Mesothelial cell of epicardium (in vitro differentiated cells): ENCODE measurements around the gene GTF2H4. TPM values are rescaled to one million over a fixed set of nuclear protein-coding genes. Genes with fewer than 3 reads are reported as not detected.
A peak's percentile ranks its signal among the peaks of the same experiment; 100 is the strongest.
"Not testable (repeated sequence)": the region's sequence is repeated elsewhere in the genome, so short reads cannot be mapped to it uniquely, and the experiment has no call there.

Source experiments
- DNase-seq, 2 experiments: peaks; one replicate each; pipeline ENCODE4 v3.0.0; 2021; ENCODE audit warnings: low spot score in 2 of 2; ENCODE audit not compliant: unreplicated experiment in 2 of 2
- H3K27ac Mint-ChIP-seq: 2 replicates; pipeline ENCODE4 v1.8.0; 2021; ENCODE audit warnings: mixed read lengths
- H3K27me3 Mint-ChIP-seq: 2 replicates; pipeline ENCODE4 v1.8.0; 2021; ENCODE audit warnings: low read depth, mixed read lengths
- H3K36me3 Mint-ChIP-seq: 2 replicates; pipeline ENCODE4 v1.8.0; 2021; ENCODE audit warnings: mixed read lengths
- H3K4me1 Mint-ChIP-seq: 2 replicates; pipeline ENCODE4 v1.8.0; 2021; ENCODE audit warnings: mixed read lengths
- H3K4me3 Mint-ChIP-seq: 2 replicates; pipeline ENCODE4 v1.8.0; 2021; ENCODE audit warnings: mild to moderate bottlenecking, moderate library complexity, mixed read lengths
- H3K9me3 Mint-ChIP-seq: 2 replicates; pipeline ENCODE4 v1.8.0; 2021; ENCODE audit warnings: mixed read lengths
- total RNA-seq: library from RNA; stranded (reverse); gene quantifications from 3 replicates; pipeline ENCODE4 v1.2.1, GENCODE V29; 2021
- TF ChIP-seq, protein P1 (sequence below): fragments of 200-600 bp; sonication (generic); IDR thresholded peaks from one replicate; pipeline ENCODE4 v1.5.0; 2021; ENCODE audit warnings: antibody characterized with exemption; ENCODE audit not compliant: unreplicated experiment

Gene GTF2H4
- total RNA-seq, 1 donor from 2014 or later = 62.1 TPM

DNA sequence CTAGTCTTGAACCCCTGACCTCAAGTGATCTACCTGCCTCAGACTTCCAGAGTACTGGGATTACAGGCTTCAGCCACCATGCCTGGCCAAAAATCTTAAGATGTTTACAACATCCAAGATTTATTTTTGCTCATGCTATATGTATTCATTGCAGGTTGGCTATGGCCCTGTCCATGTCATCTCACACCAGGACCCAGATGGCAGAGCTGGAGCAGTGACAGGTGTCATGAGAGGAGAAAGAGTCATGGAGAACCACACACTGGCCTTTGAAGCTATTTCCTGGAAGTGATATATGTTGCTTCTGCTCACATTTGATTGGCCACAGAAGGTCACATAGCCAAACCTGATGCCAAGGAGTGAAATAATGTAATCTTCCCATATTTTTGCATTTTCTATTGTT lies 37.5 kb upstream of the GTF2H4 start:
- no peak for DNase-seq
- H3K9me3 Mint-ChIP-seq = peaks cover 47% of the 10 kb centered on the region
- peaks cover 23% of the 10 kb centered on the region for H3K36me3 Mint-ChIP-seq
- TF ChIP-seq, protein P1, sequence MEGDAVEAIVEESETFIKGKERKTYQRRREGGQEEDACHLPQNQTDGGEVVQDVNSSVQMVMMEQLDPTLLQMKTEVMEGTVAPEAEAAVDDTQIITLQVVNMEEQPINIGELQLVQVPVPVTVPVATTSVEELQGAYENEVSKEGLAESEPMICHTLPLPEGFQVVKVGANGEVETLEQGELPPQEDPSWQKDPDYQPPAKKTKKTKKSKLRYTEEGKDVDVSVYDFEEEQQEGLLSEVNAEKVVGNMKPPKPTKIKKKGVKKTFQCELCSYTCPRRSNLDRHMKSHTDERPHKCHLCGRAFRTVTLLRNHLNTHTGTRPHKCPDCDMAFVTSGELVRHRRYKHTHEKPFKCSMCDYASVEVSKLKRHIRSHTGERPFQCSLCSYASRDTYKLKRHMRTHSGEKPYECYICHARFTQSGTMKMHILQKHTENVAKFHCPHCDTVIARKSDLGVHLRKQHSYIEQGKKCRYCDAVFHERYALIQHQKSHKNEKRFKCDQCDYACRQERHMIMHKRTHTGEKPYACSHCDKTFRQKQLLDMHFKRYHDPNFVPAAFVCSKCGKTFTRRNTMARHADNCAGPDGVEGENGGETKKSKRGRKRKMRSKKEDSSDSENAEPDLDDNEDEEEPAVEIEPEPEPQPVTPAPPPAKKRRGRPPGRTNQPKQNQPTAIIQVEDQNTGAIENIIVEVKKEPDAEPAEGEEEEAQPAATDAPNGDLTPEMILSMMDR = no peak
- H3K27ac Mint-ChIP-seq = no peak overlapping the region
- H3K4me1 Mint-ChIP-seq = no peaks in the 10 kb centered on the region
- no peak overlapping the region for H3K4me3 Mint-ChIP-seq
- H3K27me3 Mint-ChIP-seq = no peaks in the 10 kb centered on the region

DNA sequence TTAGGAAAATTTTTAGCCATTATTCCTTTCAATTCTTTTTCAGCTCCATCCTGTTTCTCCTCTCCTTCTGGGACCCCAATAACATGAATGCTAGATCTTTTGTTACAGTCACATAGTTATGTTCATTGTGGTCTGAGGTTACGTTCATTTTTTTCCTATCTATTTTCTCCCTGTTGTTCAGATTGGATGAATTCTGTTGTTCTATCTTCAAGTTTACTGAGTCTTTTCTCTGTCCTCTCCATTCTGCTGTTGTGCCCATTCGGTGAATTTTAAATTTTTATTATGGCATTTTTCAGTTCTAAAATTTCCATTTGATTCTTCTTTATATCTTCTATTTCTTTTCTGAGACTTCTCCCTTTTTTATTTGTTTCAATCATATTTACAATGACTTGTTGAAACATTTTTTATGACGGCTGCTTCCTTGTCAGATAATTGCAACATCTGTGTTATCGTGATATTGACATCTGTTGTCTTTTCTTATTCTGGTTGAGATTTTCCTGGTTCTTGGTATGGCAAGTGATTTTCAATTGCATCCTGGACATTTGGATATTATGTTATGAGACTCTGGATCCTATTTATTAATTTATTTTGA lies 36.3 kb upstream of the GTF2H4 start:
- H3K27ac Mint-ChIP-seq = no peak overlapping the region
- no peaks in the 10 kb centered on the region for H3K27me3 Mint-ChIP-seq
- peaks cover 23% of the 10 kb centered on the region for H3K36me3 Mint-ChIP-seq
- DNase-seq = no peak
- H3K4me1 Mint-ChIP-seq = peaks cover 7% of the 10 kb centered on the region
- peaks cover 47% of the 10 kb centered on the region for H3K9me3 Mint-ChIP-seq
- TF ChIP-seq, protein P1 = no peak
- H3K4me3 Mint-ChIP-seq = no peak overlapping the region

DNA sequence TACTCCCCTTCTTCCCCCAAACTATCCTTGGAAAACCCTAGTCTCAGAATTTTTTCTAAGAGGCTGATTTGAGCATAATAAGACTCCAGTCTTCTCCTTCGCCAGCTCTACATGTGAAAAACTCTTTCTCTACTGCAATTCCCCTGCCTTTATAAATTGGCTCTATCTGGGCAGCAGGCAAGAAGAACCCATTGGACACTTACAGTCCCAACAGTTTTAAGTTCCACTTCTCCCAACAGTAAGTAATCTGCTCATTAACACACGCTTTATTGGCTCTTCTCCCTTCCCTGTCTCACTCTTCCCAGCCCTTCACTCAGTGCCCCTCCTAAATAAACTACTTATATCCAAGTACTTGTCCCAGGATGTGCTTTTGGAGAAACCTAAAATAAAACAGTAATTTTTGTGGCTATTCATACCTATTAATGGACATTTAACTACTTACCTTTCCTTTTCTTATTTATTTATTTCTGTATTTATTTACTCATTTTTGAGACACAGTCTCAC lies 34.8 kb upstream of the GTF2H4 start:
- no peak overlapping the region for H3K4me3 Mint-ChIP-seq
- peaks cover 43% of the 10 kb centered on the region for H3K9me3 Mint-ChIP-seq
- no peaks in the 10 kb centered on the region for H3K27me3 Mint-ChIP-seq
- DNase-seq = no peak
- peaks cover 17% of the 10 kb centered on the region for H3K4me1 Mint-ChIP-seq
- TF ChIP-seq, protein P1 = no peak
- no peak overlapping the region for H3K27ac Mint-ChIP-seq
- peaks cover 23% of the 10 kb centered on the region for H3K36me3 Mint-ChIP-seq

DNA sequence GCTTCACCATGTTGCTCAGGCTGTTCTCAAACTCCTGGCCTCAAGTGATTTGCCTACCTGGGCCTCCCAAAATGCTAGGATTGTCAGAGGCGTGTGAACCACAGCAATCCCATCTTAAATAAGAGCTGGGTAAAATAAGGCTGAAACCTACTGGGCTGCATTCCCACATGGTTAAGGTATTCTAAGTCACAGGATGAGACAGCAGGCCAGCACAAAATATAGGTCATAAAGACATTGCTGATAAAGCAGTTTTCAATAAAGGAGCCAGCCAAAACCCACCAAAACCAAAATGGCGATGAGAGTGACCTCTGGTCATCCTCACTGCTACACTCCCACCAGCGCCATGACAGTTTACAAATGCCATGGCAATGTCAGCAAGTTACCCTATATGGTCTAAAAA lies 34.2 kb upstream of the GTF2H4 start:
- not testable (repeated sequence) for DNase-seq, H3K27me3 Mint-ChIP-seq, H3K27ac Mint-ChIP-seq, H3K4me3 Mint-ChIP-seq
- Mint-ChIP-seq H3K36me3 (peaks cover 19% of the 10 kb centered on the region), H3K9me3 (peaks cover 38% of the 10 kb centered on the region), H3K4me1 (peaks cover 23% of the 10 kb centered on the region)

DNA sequence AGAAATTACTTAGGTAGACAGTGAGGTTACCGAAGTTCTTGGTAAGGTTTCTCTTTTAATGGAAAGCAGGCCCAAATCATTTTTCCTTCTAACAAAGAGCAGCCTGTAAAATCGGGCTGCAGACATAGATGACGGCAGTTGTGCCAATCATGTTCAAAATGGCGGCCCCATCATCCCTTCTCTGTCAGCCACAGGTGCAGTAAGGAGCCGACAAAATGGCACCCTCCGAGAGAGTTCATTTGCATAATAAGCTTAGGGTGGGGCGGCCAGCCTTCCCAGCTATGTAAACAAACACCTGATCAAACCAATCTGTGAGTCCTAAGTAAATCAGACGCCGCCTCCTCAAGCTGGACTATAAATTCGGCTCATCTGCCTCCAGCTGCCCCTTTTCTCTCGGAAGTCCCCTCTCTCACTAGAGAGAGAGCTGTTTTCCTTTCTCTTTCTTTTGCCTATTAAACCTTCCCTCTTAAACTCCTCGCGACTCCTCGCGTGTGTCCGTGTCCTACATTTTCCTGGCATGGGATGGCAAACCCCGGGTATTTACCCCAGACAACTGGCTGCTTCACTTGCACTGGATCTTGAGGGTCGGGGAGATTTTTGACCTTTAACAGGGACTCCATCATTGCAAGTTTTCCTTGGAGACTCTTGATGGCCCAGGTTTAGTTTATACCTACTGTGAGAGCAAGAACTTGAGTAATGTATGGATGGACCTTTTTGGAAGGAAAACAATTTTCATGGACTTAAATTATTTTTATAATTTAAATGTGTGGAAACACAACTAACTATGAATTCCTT lies 32.6 kb upstream of the GTF2H4 start:
- peak overlapping the region; percentile 53 for H3K27ac Mint-ChIP-seq
- no peaks in the 10 kb centered on the region for H3K27me3 Mint-ChIP-seq
- no peak for DNase-seq
- no peak overlapping the region for H3K4me3 Mint-ChIP-seq
- TF ChIP-seq, protein P1 = no peak
- peaks cover 28% of the 10 kb centered on the region for H3K9me3 Mint-ChIP-seq
- H3K36me3 Mint-ChIP-seq = peaks cover 12% of the 10 kb centered on the region
- H3K4me1 Mint-ChIP-seq = peaks cover 33% of the 10 kb centered on the region

DNA sequence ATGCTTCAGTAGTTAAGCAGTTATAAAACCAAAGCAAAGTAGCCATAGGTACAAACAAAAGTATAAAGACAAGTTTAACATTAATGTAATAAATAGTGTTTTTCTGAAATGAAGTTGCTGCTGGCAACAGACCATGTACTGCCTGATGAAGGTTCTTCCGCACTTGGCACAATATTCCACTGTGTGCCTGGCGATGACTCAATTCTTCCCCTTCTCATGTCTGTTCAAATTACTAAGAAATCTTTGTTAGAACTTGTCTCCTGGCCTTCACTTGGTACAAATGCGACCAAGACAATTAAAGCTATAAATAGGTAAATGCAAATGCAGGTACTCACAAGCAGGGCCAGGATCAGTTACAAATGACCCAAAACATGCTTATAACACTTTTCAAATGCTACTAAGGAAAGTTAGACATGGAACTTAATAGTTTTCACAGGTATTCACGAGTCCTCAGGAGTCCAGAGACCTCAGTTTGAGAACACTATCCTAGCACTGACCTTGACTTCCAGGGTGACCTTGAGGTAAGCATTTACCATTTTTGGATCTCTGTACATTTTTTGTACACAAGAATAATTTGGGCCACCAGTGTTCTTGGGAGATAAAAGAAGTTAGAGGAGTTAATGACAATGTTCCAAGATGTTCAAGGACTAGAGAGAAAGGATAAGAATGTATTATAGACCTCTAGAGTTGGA lies 31.8 kb upstream of the GTF2H4 start:
- H3K36me3 Mint-ChIP-seq = peaks cover 7% of the 10 kb centered on the region
- no peaks in the 10 kb centered on the region for H3K27me3 Mint-ChIP-seq
- H3K27ac Mint-ChIP-seq = no peak overlapping the region
- peaks cover 22% of the 10 kb centered on the region for H3K9me3 Mint-ChIP-seq
- DNase-seq = no peak
- peaks cover 40% of the 10 kb centered on the region for H3K4me1 Mint-ChIP-seq
- H3K4me3 Mint-ChIP-seq = no peak overlapping the region
- TF ChIP-seq, protein P1 = no peak
